ENCODE results near the gene SURF2.

SURF2 gene

DNA sequence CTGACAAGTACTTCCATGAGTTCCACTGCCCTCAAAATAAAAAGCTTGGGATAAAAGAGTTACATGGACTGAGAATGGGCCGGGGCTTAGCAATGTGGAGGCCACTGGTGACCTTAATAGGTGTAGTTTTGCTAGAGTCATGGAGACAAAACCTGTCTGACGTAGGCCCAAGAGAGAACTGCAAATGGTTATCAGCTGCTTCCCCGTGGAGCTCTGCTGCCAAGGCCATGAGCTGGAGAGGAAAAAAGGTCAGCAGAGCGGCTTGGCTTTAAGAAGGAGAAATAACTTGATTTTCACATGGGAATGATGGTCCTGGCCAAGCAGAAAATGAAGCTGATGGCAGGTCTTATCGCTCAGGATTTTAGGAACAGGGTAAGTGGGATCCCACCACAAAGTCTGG lies 16.7 kb upstream of the SURF2 start:
- no peak for DNase-seq

DNA sequence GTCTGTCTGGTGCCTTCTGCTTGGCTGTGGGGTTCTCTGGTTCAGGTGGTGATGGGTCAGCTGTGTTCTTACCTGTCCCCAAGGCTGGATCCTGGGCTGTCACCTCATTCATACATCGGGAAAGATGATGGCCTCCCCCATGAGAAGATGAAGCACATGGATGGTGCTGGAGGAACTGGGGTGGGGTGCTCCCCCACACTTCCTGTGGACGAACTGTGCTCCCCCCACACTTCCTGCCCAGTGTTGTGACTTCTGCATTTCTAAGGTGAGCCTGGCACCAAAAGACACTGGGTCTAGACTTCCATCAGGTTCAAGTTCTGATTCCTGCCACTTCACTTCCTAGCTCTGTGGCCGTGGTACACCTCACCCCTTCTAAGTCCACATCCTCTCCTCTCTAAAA lies 16.1 kb upstream of the SURF2 start:
- DNase-seq: no peak

GRCh38 chr9:133340916-133341315 lies 15.4 kb upstream of the SURF2 start:
- no peak for DNase-seq

DNA sequence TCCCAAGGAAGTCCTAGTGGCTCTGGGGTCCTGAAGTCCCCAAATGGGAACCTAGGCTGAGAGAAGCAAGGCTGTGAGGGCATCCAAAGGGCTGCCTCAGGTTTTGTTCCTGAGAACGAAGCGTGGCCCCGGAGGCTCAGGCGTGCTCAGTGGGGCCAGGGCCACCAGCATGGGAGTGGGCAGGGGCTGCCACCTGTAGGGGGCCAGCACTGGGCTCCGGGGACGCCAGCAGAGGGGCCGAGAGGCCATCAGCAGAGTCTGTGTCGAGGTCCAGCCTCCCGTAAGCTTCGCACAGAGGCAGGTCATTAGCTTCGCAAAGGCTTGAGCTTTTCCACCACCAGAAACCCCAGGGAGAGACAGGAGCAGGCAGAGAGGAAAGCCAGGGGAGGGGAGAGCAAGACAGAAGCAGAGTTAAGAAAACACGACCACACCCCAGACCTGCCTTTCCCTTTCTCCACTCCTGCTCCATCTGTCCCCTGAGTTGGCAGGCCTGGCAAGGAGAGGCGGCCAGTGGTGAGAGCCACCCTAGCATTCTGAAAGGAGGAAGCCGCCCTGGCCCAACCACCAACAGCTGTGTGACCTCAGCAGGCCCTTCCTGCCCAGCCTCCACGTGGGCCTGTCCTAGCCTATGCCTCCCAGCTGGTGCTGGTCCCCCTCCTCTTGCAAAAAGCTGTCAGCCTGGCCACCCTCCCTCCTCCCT lies 14.8 kb upstream of the SURF2 start:
- DNase-seq: no peak

DNA sequence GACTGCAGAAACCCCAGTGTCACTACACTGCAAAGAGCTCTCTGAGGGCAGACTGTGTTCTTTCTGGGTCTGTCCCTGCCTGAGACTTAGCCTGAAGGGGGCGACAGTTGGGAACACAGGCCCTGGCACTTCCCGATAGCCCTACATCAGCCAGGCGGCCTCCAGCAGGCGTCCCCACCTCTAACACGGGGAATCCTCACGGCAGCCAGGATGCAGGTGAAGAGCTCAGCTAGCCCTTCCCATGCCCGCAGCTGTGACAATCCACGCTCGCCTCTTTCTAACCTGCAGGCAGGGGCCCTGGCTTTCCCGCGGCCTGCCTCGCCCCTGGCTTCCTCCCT lies 14.3 kb upstream of the SURF2 start:
- no peak for DNase-seq

DNA sequence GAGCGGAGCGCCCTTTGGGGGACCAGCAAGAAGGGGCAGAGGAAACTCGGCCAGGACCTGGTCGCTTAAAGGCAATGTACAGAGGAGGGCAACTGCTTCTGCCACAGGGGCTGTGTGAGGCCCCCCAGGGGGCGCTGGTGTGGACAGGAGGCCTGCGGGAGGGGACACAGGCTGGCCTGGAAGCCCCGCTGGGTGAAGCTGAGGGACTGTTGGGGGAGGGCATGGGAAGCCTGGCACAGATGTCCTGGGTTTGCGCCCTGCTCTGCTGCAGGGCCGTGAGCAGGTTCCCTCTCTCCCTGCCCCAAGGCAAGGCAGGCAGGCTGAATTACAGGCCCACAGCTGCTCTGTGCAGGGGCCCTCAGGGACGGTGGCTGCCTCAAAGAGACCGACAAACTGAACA lies 13.8 kb upstream of the SURF2 start:
- DNase-seq: no peak

GRCh38 chr9:133344071-133344470 lies 12.3 kb upstream of the SURF2 start:
- DNase-seq: no peak

DNA sequence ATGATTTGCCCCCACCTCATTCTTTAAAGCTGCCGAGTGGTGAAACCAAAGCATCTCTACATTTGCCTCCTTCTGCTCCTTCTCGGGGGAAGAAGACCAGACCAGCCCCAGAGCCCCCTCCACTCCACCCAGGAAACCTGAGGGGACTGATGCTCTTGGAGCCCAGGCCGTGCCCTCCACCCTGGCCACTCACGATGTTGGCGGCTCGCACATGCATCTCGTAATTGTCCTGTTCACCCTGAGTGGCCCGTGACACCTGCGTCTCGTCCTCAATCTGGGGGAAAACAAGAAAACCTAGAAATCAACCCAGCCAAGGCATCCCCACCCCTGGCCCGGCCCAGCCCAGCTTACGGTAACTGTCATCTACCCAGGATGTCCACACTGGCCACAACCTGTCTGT lies 11.4 kb upstream of the SURF2 start:
- no peak for DNase-seq

GRCh38 chr9:133345596-133345995 lies 10.8 kb upstream of the SURF2 start:
- DNase-seq: no peak

GRCh38 chr9:133346021-133346785 lies 10.1 kb upstream of the SURF2 start:
- no peak for DNase-seq

GRCh38 chr9:133347515-133347984 lies 8.8 kb upstream of the SURF2 start:
- DNase-seq: peak; percentile 26

GRCh38 chr9:133347985-133348717 lies 8.2 kb upstream of the SURF2 start, which contains the start of the genes MED22 and RPL7A:
Gene MED22, minus strand, starts transcription at chr9:133348131. Its CDS starts 1,469 bp downstream, at chr9:133346662.
Gene RPL7A, plus strand, starts transcription at chr9:133348218. Its CDS starts 26 bp downstream, at chr9:133348244.
- DNase-seq: peak; percentile 93

DNA sequence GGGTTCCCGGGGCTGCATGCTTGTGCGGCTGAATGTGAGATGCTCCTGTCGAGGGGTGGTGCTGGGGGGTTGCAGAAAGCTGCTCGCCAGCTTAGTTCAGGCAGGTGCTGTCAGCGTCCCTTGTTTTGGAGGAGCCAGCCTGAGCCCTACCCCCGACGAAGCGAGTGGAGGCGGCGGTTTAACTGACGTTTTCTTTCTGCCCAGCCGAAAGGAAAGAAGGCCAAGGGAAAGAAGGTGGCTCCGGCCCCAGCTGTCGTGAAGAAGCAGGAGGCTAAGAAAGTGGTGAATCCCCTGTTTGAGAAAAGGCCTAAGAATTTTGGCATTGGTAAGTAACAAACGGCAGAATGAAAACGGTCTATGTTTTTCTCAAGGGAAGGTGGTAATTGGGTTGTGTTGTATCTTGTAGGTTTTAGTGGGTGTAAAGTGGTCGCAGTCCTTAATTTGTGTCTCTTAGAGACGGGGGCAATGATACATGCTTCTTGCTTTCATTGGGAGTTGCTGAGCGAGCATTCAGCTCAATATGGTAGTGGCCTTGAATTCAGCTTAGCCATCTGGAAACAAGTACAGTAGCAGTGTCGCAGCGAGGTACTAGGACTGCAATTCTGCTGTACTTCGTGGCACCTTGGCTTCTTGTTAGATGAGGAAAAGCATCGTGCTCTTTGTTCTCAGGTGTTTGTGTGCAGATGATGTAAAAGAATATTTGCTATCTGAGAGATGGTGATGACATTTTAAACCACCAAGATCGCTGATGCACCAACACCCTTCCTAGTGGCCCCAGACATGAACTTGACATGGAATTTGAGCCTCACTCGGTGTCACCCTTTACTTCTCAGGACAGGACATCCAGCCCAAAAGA lies 7.4 kb upstream of the SURF2 start:
- DNase-seq: no peak

- no peak for DNase-seq
Observed at GRCh38 chr9:133349965-133350616, 6.3 kb upstream of the SURF2 start.

- DNase-seq: no peak
Observed at GRCh38 chr9:133351526-133351907, 4.8 kb upstream of the SURF2 start.

DNA sequence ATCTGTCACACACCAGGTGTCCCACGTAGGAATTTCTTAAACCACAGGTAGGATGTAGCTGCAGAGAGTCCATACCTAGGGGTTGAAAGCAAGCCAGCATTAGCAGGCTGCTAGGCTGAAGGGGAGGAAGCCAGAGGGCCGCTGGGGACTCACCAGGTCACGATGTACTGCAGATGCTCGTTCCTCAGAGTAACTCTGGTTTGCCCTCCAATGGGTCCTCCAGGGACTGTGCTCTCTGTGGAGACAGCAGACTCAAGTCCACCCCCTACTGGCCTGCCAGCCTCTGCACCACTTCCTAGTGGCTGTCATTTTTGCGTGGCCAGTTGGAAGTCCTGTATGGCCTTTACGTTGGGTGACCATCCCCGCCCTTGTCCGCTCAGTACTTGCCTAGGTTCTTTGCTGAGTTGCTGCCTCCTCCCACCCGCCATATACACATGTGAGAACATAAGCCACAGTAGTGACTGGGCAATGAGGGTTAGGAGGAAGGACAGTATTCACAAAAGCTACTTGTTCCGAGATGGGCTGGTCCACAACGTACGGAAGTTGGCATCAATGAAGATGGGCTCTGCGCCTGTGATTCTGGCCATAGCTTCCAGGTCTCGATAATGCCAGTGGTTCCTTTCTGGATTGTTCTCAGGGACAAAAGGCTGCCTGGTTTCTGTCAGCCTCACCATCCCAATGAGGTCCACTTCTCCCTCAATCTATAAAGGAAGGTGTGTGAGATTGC lies 4.3 kb upstream of the SURF2 start:
- peak; percentile 72 for DNase-seq

DNA sequence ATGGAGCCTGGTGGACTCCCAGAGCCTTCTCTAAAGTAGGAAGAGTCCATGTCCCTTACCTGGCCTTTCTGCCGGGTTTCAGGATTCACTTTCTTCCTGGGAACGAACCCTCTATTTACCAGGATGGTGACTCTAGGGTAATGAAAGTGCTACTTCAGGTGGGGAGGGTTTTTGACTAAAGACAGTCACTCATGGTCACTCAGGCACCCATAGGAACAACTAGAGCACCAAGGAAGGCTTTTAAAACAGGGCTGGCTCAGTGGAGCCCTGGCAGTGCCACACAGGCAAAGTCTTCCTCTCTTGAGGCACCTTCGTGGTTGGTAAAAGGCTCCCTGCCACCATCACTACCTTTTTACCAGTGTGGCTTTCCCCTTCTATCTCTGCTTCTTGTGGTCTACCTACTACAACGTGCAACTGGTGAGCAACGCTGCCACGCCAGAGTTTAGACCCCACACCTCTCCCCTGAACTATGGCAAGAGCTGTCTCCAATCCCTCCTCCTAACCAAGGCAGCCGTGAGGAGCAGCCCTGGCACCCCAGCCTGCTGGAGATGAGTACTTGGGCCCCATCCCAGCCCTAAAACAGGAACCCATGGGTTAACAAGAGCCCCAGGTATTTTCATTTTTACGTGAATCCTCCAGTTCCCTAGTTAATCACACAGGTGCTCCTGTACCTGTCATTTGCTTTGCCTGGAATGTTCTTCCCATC lies 3.6 kb upstream of the SURF2 start:
- DNase-seq: no peak

DNA sequence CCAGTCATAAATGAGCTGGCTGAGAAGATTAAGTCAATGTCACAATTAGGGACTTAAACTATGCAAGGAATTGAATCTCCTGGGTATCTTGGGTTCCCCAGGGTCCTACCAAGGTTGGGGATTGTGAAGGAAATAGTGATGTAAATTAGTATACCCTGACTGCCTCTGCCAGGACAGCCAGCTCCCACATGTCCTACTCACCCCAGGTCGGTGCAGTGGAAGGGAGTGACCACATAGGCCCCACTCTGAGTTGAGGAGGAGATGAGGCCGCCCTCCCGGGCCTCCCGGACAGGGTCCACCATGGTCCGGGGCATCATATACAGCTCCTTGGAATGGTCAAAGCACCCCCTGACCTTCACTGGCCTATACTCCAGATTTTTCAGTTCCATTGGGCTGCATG lies 2.8 kb upstream of the SURF2 start:
- no peak for DNase-seq

DNA sequence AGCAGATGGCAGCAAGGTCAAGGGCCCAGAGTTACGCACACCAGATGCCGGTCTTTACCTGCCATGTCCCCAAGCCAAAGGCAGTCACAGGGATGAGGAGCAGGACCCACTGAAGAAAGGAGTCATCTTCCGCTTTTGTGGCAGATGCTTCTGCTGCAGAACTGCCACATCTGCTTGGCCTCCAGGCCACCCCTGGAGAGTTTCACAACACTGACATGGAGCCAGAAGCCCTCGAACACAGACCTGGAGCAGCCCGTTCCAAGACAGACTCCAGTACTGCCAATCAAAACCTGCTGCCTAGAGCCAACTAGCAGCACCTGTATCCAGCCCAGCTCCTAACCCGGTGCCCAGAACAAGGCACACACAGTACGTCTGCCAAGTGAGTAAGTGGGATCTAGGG lies 1.6 kb upstream of the SURF2 start:
- DNase-seq: no peak

DNA sequence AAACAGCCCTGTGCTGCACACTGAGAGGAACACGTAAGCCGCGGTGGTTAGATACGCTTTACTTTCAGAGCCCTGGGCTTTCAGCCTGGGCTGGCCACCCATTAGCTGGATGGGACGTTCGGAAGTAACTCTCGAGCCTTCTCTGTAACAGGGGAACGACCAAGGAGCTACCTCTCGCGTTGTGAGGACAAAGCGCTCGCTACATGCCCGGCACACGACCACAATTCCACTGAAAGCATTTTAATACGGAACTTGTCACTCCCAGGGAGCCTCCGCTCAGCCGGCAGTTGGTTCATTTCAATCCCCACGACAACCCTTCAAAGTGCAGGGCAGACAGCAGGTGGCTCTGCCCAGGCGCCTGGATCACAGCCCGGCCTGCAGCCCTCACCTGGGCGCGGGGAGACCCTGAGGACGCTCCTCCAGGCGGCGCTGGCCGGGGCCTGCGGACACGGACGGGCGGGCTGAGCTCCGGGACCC lies 431 bp upstream of the SURF2 start:
- DNase-seq: no peak

DNA sequence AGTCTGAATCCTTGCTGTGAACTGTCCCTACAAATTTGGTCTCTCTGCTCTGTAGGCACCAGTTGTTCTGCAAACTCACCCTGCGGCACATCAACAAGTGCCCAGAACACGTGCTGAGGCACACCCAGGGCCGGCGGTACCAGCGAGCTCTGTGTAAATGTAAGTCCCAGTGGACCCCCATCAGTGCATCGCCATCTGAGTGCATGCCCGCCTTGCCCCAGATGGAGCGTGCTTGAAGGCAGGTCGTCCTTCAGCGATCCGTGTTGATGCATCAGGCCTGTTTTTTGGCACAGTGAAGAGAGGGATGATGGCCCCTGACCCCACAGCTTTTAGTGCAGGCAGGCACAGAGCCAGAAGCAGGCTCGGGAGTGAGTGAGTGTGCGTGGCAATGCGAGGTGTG lies 1.3 kb downstream of the SURF2 start:
- DNase-seq: no peak
